K562 (cell line): Measurements from ENCODE around the gene CCDC106. TPM values are rescaled to one million over a fixed set of nuclear protein-coding genes. Genes with fewer than 3 reads are reported as not detected.
A peak's percentile ranks its signal among the peaks of the same experiment; 100 is the strongest.

Experiments used
- ARNT ChIP-seq, 2 experiments: fragments of 450-650 bp; IDR thresholded peaks; 2 replicates each; pipeline ENCODE4 v1.6.1; 2016; ENCODE audit warnings: mild to moderate bottlenecking in 1 of 2
- BCLAF1 ChIP-seq, 2 experiments: fragments of 450-650 bp in 1 of 2; IDR thresholded peaks; 2 replicates each; pipeline ENCODE4 v1.6.1; 2011 to 2017; ENCODE audit warnings: low read depth in 2 of 2, antibody characterized with exemption in 1 of 2, borderline replicate concordance in 1 of 2, low read length in 1 of 2, mild to moderate bottlenecking in 1 of 2, mixed read lengths in 1 of 2; ENCODE audit not compliant: control insufficient read depth in 1 of 2
- E2F4 ChIP-seq: sonication (generic); formaldehyde crosslinking; IDR thresholded peaks from 2 replicates; pipeline ENCODE4 v1.8.0; 2022; ENCODE audit warnings: mild to moderate bottlenecking, low read depth, missing genetic modification reagents
- E2F8 ChIP-seq: fragments of 450-650 bp; IDR thresholded peaks from 2 replicates; pipeline ENCODE4 v1.7.1; 2018; ENCODE audit warnings: mild to moderate bottlenecking, low read depth; ENCODE audit not compliant: partially characterized antibody
- ELK3 ChIP-seq: fragments of 450-650 bp; formaldehyde crosslinking; IDR thresholded peaks from 2 replicates; pipeline ENCODE4 v1.4.0; 2020; ENCODE audit warnings: mild to moderate bottlenecking
- HNRNPH1 ChIP-seq: fragments of 200-400 bp; formaldehyde crosslinking; optimal IDR thresholded peaks from 2 replicates; pipeline ENCODE3; 2017; ENCODE audit warnings: low read depth, mild to moderate bottlenecking, low read length, moderate library complexity
- HNRNPUL1 ChIP-seq: fragments of 200-400 bp; formaldehyde crosslinking; IDR thresholded peaks from 2 replicates; pipeline ENCODE4 v1.6.1; 2017; ENCODE audit warnings: low read length
- L3MBTL2 ChIP-seq: fragments of 450-650 bp; IDR thresholded peaks from 2 replicates; pipeline ENCODE4 v1.6.1; 2016; ENCODE audit warnings: mild to moderate bottlenecking, moderate library complexity
- PHF8 ChIP-seq: fragments of 200-600 bp; sonication (generic); IDR thresholded peaks from 2 replicates; pipeline ENCODE4 v1.6.1; 2012; ENCODE audit warnings: mixed run types, mild to moderate bottlenecking, inconsistent platforms, low read length, moderate library complexity, borderline replicate concordance
- SAFB ChIP-seq: fragments of 200-400 bp; formaldehyde crosslinking; IDR thresholded peaks from 2 replicates; pipeline ENCODE4 v1.6.1; 2017; ENCODE audit warnings: low read depth, low read length, borderline replicate concordance
- TBL1XR1 ChIP-seq, 2 experiments: IDR thresholded peaks; 2 replicates each; pipeline ENCODE4 v1.6.1; 2012; ENCODE audit warnings: improper control_type of control experiment in 2 of 2, low read length in 2 of 2, mild to moderate bottlenecking in 1 of 2
- ZBTB33 ChIP-seq: sonication (generic); formaldehyde crosslinking; IDR thresholded peaks from 2 replicates; pipeline ENCODE4 v1.8.1; 2023; ENCODE audit warnings: mild to moderate bottlenecking, missing genetic modification reagents
- ZBTB9 ChIP-seq: fragments of 450-650 bp; formaldehyde crosslinking; IDR thresholded peaks from 2 replicates; pipeline ENCODE4 v1.4.0; 2020; ENCODE audit warnings: mild to moderate bottlenecking, moderate library complexity
- polyA plus RNA-seq, 8 experiments: library from polyadenylated mRNA; depleted of rRNA in 4 of 8; stranded (reverse) in 5 of 8; unstranded in 3 of 8; fragments of >200 nt; fragmentation: Nextera tagmentation in 2 of 8; fragmentation: Illumina TruSeq in 1 of 8; extraction: Ambion mirVana in 2 of 8; extraction: Trizol in 1 of 8; gene quantifications; 2 replicates each; pipeline versions ENCODE4 v1.2.1 to v1.2.3, GENCODE V29; 2011 to 2014; ENCODE audit warnings: inconsistent platforms in 1 of 8, missing spikeins in 1 of 8
- total RNA-seq, 7 experiments: library from RNA; depleted of rRNA in 6 of 7; stranded (reverse); fragments of >200 nt in 6 of 7; fragmentation: Illumina TruSeq in 2 of 7; extraction: Trizol in 2 of 7; gene quantifications; 2 replicates each; pipeline versions ENCODE4 v1.2.1 to v1.2.3, GENCODE V29; 2011 to 2021; ENCODE audit warnings: low replicate concordance in 1 of 7

The CCDC106 gene
- total and polyA plus RNA-seq, 9 of the 15 experiments (the other 6 are each of a cell fraction or from before 2014, with no cell fraction given) = 0.10 to 27.5 (median 15.0) TPM; not detected in 1

- TF ChIP-seq BCLAF1 (IDR thresholded peaks at IDR 0.05; ENCODE audit: borderline replicate concordance in 1 of 2, control insufficient read depth in 1 of 2, low read depth in 2 of 2, low read length in 1 of 2) = no peak
- peak; percentile 93 for TF ChIP-seq E2F4 (CRISPR knock-in tag)
- TF ChIP-seq ZBTB33 (CRISPR knock-in tag) = peak; percentile 100
- TF ChIP-seq L3MBTL2 = peak; percentile 100
- 0 out of 4 replicates have a peak, but pooled peaks of 1 of the 2 experiments have one; percentile 45 for TF ChIP-seq ARNT (IDR thresholded peaks at IDR 0.05)
- no peak for TF ChIP-seq TBL1XR1 (IDR thresholded peaks at IDR 0.05; ENCODE audit: low read length in 2 of 2)
- TF ChIP-seq SAFB = no peak
- TF ChIP-seq HNRNPUL1 = no peak
- no peak for TF ChIP-seq E2F8
- no peak for TF ChIP-seq HNRNPH1
- peak; percentile 87 for TF ChIP-seq ZBTB9
- TF ChIP-seq PHF8 = no peak
- no peak for TF ChIP-seq ELK3 (CRISPR knock-in tag)
Measured at GRCh38 chr19:55640043-55640576, 7.9 kb upstream of the CCDC106 start (continued).
